NCI-H82 treated with DMSO at 0.1 percent for 48 hours (cell line): Measurements from ENCODE around the gene CDKN2A.

Source experiments
- DNase-seq: peaks from one replicate; lab custom pipeline; 2025; ENCODE audit not compliant: unreplicated experiment; lab: John Stamatoyannopoulos, UW

Gene CDKN2A

DNA sequence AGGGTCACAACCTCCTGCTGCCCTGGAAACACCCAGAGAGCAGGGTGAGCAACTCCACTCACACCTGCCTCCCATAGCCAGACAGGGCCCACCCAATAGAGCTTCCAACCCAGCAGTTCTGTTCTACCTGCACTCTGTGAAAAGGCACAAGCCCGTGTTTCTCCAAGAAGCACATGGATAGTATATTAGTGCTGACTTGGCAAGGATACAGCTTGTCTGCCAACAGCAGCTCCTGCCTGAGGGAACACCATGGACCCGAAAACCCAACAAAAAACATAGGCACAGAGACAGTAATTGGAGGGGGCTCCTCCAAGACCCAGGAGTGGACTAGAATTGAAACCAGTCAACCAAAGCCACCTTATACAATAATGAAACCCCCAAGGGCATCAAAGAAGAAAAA is 48.6 kb downstream of the CDKN2A start:
- no peak for DNase-seq

DNA sequence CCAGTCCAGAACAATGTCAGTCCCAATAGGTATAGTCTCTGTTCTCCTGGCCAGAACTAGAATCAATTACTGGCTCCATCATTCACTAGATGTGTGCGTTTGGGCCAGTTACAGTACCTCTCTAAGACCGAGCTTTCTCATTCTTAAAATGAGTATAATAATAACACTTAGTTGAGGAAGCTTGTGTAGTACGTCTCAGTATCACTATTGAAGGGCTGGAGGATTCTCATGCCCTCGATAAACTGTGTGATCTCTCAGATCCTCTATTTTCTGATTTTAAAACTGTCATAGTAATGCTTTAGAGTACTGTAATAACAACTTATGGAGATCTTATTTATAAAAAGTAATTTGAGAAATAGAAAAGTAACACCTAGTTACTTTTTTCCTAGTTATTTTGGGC is 50.7 kb downstream of the CDKN2A start:
- DNase-seq = no peak

DNA sequence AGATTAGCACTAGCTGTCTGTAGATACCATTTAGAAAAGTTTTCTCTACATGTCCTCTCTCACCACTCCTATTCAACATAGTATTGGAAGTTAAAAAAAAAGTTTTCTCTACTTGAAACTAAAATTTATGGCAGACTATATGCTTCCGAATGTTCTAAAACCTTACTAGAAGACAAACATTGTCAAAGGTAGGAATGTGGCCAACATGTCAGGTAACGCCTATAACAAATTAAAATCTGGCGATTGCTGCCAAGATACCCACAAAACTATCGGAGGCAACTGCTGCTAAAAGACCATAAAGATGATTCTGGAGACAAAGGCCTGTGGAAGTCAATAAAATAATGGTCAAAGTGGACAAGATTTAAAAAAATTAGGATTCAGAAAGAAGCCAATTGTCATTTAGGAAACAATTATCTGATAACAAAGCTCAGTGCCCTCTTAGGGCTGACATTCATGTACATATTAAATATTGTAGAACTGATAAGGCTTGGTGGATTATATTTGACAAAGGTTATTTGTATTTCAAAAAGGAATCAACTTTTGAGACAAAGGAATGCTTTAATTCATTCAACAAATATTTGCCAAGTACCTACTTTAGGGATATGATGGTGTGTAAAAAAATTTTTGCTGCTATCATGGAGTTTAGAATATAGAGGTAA is 52.7 kb downstream of the CDKN2A start:
- DNase-seq = no peak

DNA sequence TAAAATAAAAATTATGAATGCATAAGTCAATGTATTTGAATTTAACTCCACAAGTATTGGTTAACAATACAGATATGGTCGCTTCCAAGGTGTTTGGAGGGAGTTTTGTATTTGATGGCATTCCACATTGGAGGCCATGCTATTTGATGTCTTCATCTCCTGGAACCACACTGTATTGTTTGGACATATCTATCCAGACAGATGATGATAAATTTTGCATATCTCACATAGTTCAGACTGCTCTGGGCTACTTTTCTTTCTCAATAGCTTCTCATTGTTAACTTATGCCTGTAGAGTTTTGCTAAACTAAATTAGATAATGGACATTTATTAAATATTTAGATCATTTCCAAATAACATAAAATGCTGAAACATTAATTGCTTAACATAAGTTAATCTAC is 58.0 kb downstream of the CDKN2A start:
- DNase-seq = no peak

DNA sequence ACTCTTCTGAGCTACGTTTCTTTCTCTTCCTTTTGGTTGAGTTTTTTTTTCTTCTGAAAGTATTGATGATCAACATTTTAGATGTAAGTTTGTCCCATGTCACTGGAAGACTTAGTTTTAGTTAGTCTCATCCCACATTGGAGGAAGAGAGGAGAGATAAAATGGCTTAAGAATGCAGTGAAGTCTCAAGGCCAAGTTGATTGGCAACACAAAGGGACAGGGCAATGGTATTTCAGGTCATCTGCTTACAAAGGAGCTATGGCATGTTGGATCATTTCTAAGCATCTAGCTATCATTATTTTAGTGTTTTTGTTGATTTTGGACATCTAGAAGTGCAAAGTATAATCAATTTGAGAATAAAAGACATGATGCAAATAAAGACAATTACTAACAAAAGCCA is 58.6 kb downstream of the CDKN2A start:
- DNase-seq = no peak

DNA sequence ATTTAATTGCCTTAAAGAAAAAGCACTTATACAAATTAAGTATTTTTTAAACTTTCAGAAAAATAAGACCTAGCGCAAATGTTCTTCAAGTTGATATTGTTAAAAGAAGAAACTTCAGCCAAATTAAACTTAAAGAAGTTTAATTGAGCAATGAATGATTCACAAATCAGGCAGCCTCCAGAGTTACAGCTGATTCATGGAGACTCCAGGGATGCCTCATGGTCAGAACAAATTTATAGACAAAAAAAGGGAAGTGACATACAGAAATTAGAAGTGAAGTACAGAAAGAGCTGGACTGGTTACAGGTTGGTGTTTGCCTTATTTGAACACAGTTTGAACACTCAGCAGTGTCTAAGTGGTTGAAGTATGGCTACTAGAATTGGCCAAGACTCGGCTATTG is 60.3 kb downstream of the CDKN2A start:
- no peak for DNase-seq

DNA sequence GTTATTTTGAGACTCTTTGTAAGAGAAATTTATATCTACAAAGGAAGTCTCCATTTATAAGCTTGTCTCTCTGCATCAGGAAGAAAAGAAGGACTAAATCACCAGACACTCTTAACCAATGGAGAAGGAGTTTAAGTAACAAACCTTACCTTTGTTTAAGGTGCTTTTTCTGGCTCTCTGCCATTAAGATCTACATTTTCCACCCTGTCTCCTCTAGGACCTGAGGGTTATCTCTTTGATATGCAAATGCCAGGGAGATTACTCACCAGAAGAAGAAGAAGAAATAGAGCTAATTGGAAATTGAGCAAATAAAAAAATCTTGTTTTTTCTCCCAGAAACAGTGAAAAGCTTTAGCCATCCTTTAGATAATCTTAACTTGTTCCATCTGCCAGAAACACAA is 60.9 kb downstream of the CDKN2A start:
- no peak for DNase-seq

DNA sequence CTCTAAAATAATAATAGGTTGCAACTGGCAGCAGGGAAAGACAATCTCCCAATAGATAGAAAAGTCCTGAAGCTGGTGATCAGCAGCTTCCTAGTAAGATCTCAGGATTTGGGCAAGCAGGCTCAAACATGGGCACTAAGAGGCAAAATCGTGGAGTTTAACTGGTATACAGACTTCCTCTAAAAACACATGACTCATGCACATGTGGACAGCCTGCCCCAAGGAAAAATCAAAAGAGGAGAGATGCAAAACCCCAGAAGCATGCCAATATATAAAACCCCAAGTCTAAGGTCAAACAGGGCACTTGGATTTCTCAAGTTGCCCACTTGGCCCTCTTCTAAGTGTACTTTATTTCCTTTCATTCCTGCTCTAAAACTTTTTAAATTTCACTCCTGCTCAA is 62.8 kb downstream of the CDKN2A start:
- no peak for DNase-seq

DNA sequence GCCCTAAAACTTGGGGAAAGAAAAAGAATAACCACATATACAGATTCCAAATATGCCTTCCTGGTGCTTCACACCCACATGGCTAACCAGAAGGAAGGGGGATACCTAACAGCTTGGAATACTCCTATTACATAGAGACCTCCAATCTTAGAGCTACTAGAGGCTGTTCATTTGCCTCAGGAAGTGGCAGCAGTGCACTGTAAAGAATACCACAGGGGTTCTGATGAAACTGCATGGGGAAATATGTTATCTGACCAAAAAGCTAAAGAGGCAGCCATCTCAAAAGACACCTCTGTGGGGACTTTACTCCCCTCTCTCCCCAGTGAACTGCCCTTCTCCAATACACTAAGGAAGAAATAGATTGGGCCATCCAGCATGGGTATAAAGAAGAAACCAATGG is 66.4 kb downstream of the CDKN2A start:
- DNase-seq = no peak

DNA sequence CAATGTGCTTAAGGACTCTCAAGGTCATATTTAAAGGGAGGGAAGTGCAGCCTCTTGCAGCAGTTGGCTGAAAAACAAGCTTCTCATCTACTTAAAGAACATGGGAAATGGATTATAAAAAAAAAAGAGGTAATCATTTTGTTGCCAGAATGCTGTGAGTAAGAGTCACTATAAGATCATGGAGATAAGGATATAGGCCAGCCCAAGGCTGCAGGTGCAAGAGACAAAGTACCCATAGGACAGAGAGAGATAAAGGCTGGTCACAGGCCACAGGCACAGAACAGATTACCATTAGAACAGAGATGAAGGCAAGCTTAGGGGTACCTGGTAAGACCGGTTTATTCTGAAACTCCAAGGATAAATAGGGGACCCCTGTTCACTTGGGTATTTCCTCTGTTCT is 70.5 kb downstream of the CDKN2A start:
- no peak for DNase-seq

DNA sequence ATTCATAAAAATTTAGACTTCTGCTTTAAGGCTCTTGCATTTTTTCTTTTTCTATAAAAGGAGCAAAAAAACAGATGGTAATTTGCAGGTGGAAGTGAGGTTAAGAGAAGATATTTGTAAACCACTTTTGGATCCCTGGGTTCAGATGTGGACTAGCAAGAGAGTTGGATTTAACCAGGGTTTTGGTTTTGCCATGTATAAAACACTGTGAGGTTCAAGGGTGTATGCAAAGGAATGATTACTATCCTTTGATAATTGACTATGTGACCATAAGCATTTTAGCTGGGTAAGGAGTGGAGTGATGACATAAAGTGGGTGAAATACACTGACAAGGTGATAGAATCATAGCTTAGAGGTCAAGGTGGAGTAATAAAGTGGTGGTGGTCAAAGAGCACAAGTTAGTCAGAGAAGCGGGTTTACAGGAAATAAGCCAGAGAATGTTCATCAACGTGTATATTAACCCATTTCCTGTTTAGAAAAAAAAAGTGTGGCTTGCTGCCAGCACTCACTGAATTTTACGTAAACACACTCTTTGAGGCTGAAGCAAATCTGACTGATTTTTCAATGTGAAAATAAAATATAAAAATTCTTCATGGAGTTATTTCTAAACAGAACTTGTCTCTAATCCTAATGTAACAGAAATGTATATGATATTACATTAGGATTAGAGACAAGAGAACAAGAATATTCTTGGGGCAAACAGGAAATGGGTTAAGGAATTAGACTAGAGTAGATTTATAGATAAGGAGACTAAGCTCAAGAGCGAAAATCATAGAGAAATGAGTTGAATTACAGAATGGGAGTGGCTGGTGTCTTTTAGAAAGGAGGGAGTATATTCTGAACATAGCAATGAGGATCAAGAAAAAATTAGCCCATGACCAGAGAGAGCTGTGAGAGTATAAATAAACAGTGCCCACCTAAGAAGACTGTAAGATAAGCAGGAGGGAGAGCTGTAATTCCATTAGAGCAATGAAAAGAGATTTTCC is 74.5 kb downstream of the CDKN2A start:
- peak; percentile 28 for DNase-seq
